Measurements from ENCODE around the gene AFG1L. TPM values are rescaled to one million over a fixed set of nuclear protein-coding genes. Genes with fewer than 3 reads are reported as not detected.
"Not testable (repeated sequence)": the region's sequence is repeated elsewhere in the genome, so short reads cannot be mapped to it uniquely, and the experiment has no call there.

AFG1L gene
- total RNA-seq, 1 experiment from 2014 or later: 6.3 TPM

- Histone ChIP-seq H3K27me3 (no peaks in the 10 kb centered on the region), H3K27ac (peak overlapping the region; percentile 61), H3K9me3 (replicated peaks) (no peaks in the 10 kb centered on the region), H3K4me3 (peak overlapping the region; percentile 85), H3K36me3 (0 out of 2 replicates have a peak, but pooled peaks cover 3% of the 10 kb centered on the region), H3K4me1 (peaks cover 12% of the 10 kb centered on the region)
- peak; percentile 71 to 76 for DNase-seq
These were observed 265.1 kb downstream of the AFG1L start for GRCh38 chr6:108559884-108560462.

DNA sequence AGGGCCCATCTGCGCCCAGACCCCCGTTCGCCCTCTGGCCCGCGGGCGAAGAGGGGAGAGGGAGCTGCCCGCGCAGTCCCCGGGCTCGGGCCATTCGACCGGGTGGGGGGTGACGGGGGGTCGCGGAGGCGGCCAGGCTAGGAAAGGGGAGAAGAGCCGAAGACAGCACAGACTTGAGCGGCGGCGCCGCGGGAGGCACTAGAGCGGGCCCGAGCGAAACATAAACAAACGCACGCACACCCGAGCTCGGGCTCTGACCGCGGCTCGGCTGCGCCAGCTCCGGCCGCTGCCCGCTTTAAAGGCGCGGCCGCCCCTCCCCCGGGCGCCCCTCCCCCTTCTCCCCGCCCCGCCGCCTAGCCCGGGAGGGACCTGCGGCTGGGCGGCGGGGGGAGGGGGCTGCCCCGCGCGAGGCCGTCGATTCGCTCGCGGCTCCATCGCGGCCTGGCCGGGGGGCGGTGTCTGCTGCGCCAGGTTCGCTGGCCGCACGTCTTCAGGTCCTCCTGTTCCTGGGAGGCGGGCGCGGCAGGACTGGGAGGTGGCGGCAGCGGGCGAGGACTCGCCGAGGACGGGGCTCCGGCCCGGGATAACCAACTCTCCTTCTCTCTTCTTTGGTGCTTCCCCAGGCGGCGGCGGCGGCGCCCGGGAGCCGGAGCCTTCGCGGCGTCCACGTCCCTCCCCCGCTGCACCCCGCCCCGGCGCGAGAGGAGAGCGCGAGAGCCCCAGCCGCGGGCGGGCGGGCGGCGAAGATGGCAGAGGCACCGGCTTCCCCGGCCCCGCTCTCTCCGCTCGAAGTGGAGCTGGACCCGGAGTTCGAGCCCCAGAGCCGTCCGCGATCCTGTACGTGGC lies 265.8 kb downstream of the AFG1L start, which contains the start of gene FOXO3:
Gene FOXO3 (plus strand): TSS at position 455 of the 846 bp plus-strand sequence. CDS start 292 bp downstream, at position 747.
- Histone ChIP-seq H3K27ac (peak within 1 kb of the TSS; percentile 61), H3K4me1 (peaks cover 18% of the 10 kb centered on the region), H3K4me3 (peak within 1 kb of the TSS; percentile 85), H3K9me3 (replicated peaks) (no peaks in the 10 kb centered on the region), H3K36me3 (0 out of 2 replicates have a peak, but pooled peaks cover 3% of the 10 kb centered on the region), H3K27me3 (no peaks in the 10 kb centered on the region)
- peak; percentile 83 to 84 for DNase-seq

GRCh38 chr6:108561309-108561647 lies 266.4 kb downstream of the AFG1L start:
- H3K27ac ChIP-seq: peak overlapping the region; percentile 28; the same call in 1 of the 2 replicates

GRCh38 chr6:108561742-108562502 lies 267.1 kb downstream of the AFG1L start:
- Histone ChIP-seq H3K9me3 (replicated peaks) (no peaks in the 10 kb centered on the region), H3K36me3 (peaks cover 3% of the 10 kb centered on the region; the same call in 1 of the 2 replicates), H3K27ac (peak overlapping the region; percentile 28), H3K4me3 (peak overlapping the region; percentile 85), H3K27me3 (no peaks in the 10 kb centered on the region), H3K4me1 (peaks cover 19% of the 10 kb centered on the region)
- DNase-seq: peak; percentile 35 to 53

More at GRCh38 chr6:108561309-108561647, 266.4 kb downstream of the AFG1L start:
- DNase-seq; H3K27me3 ChIP-seq; H3K9me3 ChIP-seq (replicated peaks); H3K36me3 ChIP-seq: not testable (repeated sequence)
- Histone ChIP-seq H3K4me1 (peaks cover 19% of the 10 kb centered on the region), H3K4me3 (peak overlapping the region; percentile 85)

DNA sequence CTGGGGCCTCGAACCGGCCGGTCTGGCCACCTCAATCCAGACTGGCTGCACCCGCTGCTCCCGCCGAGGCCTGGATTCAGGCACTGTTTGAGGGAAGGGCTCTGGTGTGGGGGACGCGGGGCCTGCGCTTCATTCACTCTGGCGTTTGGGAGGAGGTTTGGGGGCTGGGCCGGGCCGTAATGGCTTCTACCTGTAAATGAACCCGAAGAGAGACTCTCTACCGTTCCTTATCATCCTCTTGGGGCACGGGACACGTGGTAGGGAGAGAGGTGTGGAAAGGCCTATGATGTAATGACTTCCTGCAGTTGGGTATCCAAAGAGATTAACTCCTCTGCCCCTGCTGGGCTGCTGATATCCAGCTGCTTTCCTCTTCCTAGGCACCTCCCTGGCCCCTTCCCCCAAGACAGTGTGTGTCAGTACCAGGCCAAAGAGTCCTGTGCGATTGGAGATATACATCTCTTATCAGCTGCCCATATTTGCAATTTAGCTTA lies 267.7 kb downstream of the AFG1L start:
- Histone ChIP-seq H3K36me3 (peaks cover 3% of the 10 kb centered on the region; the same call in 1 of the 2 replicates), H3K4me3 (peak overlapping the region; percentile 85), H3K9me3 (replicated peaks) (no peaks in the 10 kb centered on the region), H3K27me3 (no peaks in the 10 kb centered on the region), H3K4me1 (peaks cover 19% of the 10 kb centered on the region), H3K27ac (peak overlapping the region; percentile 28)
- peak; percentile 80 to 90 for DNase-seq

- H3K27me3 ChIP-seq: no peaks in the 10 kb centered on the region
- H3K36me3 ChIP-seq: peaks cover 3% of the 10 kb centered on the region; the same call in 1 of the 2 replicates
- H3K9me3 ChIP-seq (replicated peaks): no peaks in the 10 kb centered on the region
- H3K27ac ChIP-seq: no peak overlapping the region
- DNase-seq: no peak
- peaks cover 19% of the 10 kb centered on the region for H3K4me1 ChIP-seq
- H3K4me3 ChIP-seq: peak overlapping the region; percentile 85
These were observed 268.4 kb downstream of the AFG1L start for GRCh38 chr6:108563292-108563691.

DNA sequence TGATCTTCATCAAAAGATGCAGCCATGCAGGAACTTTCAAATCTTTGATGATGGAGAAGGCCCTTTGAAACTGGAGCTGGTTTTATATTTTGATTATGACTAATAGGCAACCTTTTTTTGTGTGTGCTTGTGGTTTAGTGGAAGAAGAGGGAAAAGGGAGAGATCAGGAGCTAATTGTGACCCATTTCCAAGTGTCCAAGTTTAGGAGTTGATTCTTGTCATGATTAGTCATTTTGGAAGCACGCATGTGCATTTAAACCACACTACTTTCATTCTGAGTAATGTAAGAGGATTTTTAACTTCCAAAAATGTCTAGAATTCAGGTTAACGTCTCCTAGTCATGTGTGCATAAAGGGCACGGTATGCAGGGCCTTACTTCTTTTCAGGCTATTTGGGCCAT lies 269.3 kb downstream of the AFG1L start:
- Histone ChIP-seq H3K4me1 (peaks cover 19% of the 10 kb centered on the region), H3K4me3 (no peak overlapping the region), H3K27me3 (no peaks in the 10 kb centered on the region), H3K27ac (no peak overlapping the region), H3K9me3 (replicated peaks) (no peaks in the 10 kb centered on the region), H3K36me3 (peaks cover 4% of the 10 kb centered on the region; the same call in 1 of the 2 replicates)
- DNase-seq: peak in 1 of 2 experiments; percentile 25

GRCh38 chr6:108565091-108565766 lies 270.4 kb downstream of the AFG1L start:
- Histone ChIP-seq H3K27me3 (no peaks in the 10 kb centered on the region), H3K4me3 (no peak overlapping the region), H3K4me1 (peaks cover 19% of the 10 kb centered on the region), H3K9me3 (replicated peaks) (no peaks in the 10 kb centered on the region), H3K36me3 (peaks cover 11% of the 10 kb centered on the region; the same call in 1 of the 2 replicates), H3K27ac (no peak overlapping the region)
- no peak for DNase-seq

DNA sequence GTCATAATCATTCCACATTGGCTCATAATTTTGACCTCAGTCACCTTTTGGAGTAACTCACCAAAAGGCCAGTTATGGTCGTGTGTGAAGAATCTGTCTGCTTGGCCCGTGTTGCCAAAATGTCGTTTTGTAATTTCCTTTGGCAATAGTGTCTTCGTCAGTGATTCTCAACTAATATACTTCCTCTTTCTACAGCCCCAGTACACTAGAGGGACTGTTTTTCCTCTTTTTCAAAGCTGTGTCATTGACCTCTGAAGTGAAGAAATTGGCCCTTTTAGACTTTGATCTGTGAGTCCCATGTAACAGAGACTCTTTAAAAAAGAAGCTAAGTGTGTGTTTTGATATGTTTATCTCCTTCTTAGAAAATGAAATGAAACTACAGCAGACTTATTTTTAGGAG lies 271.0 kb downstream of the AFG1L start:
- Histone ChIP-seq H3K4me3 (no peak overlapping the region), H3K27me3 (no peaks in the 10 kb centered on the region), H3K27ac (no peak overlapping the region), H3K4me1 (peaks cover 19% of the 10 kb centered on the region), H3K9me3 (replicated peaks) (no peaks in the 10 kb centered on the region), H3K36me3 (peaks cover 18% of the 10 kb centered on the region)
- DNase-seq: no peak

DNA sequence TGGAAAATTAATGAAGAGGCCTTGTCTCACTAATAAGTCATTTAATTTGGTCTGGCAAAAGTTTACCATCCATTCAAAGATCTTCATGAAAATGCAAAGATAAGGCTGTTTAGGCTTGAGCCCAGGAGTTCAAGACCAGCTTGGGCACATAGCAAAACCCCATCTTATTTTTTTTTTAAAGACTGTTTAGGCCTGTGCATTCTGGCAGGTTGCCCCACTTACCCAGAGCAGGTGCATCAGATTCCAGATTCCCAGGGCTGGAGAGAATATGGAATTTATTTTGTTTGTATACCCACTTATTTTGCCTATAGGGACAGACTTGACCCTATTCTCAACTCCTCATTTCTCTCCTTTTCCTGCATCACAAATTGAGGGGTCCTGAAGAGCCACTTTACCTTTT lies 271.6 kb downstream of the AFG1L start:
- Histone ChIP-seq H3K36me3 (peaks cover 23% of the 10 kb centered on the region), H3K4me3 (no peak overlapping the region)

DNA sequence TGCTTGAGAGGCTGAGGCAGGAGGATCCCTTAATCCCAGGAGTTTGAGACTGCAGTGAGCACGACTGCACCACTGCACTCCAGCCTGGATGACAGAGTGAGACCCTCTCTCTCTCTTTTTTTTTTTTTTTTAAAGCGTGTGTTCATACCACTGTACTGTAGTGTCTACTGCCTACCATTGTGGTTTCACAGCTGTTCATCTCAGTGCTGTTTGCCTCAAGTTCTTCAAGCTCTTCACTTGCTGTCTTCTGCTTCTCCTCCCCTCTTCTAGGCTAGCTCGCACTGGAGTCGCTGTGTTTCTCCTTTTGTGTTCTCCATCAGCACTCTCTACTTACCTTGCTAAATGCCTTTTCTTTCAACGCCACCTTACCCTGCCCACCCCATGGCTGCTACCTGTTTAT lies 273.2 kb downstream of the AFG1L start:
- H3K4me3 ChIP-seq: no peak overlapping the region
- peaks cover 19% of the 10 kb centered on the region for H3K4me1 ChIP-seq
- H3K27ac ChIP-seq: no peak overlapping the region
- no peak for DNase-seq
- no peaks in the 10 kb centered on the region for H3K27me3 ChIP-seq
- peaks cover 34% of the 10 kb centered on the region for H3K36me3 ChIP-seq
- H3K9me3 ChIP-seq (replicated peaks): no peaks in the 10 kb centered on the region

More for the DNA sequence above, 271.6 kb downstream of the AFG1L start:
- Histone ChIP-seq H3K4me1 (peaks cover 19% of the 10 kb centered on the region), H3K27me3 (no peaks in the 10 kb centered on the region), H3K9me3 (replicated peaks) (no peaks in the 10 kb centered on the region), H3K27ac (no peak overlapping the region)
- DNase-seq: no peak

DNA sequence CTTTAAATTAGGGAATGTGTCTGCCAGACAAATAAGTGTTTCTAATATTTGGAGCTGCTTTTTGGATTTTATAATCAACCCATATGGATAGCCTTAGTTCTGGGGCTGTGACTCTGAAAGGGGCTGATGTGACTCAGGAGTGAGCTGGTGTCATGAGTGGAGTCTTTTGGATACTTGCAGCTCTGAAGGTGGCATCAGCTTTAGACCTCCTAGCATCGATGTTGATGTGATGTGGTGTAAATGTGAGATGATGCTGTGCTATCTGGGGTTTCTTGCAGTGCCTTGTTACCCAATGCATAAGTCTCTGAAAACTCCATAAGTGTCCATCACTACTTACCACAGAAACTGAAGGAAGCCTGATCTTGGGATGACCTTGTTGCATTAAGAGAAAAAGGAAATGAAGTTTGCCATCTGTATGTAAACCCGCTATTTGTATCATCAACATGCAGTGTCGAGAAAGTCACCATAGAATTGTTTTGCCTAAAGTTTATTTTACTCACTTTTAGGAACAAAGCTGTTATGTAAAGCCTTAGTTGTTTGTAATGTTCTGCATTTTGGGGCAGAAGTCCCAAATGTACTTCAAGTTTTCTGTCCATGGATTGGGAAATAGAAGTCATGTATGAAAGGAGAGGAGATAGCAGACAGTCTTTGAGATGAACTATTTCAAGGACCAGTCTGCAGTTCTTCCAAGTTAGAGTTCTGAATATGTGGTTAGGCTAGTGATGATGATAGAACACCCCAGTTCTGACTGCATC lies 273.9 kb downstream of the AFG1L start:
- Histone ChIP-seq H3K9me3 (replicated peaks) (no peaks in the 10 kb centered on the region), H3K27me3 (no peaks in the 10 kb centered on the region), H3K4me1 (peaks cover 19% of the 10 kb centered on the region), H3K27ac (no peak overlapping the region), H3K4me3 (no peak overlapping the region), H3K36me3 (peaks cover 34% of the 10 kb centered on the region)
- no peak for DNase-seq

- DNase-seq: no peak
- no peak overlapping the region for H3K4me3 ChIP-seq
These were observed 275.7 kb downstream of the AFG1L start for GRCh38 chr6:108570517-108570916.

More at GRCh38 chr6:108570517-108570916, 275.7 kb downstream of the AFG1L start:
- Histone ChIP-seq H3K36me3 (peaks cover 30% of the 10 kb centered on the region), H3K9me3 (replicated peaks) (no peaks in the 10 kb centered on the region), H3K27ac (no peak overlapping the region), H3K27me3 (no peaks in the 10 kb centered on the region), H3K4me1 (peaks cover 3% of the 10 kb centered on the region)
